Measurements from ENCODE around the gene ORAI1. TPM values are rescaled to one million over a fixed set of nuclear protein-coding genes. Genes with fewer than 3 reads are reported as not detected.

The ORAI1 gene
- total RNA-seq, 1 experiment from 2014 or later, result 12.2 TPM

- H3K4me3 ChIP-seq, result peak overlapping the region; percentile 44
- H3K27me3 ChIP-seq, result no peaks in the 10 kb centered on the region
- no peaks in the 10 kb centered on the region for H3K9me3 ChIP-seq (replicated peaks)
- H3K27ac ChIP-seq, result peak overlapping the region; percentile 44; the same call in 1 of the 2 replicates
- peak in 1 of 2 experiments; percentile 43 for DNase-seq
- no peaks in the 10 kb centered on the region for H3K36me3 ChIP-seq
- no peaks in the 10 kb centered on the region; the same call in 1 of the 2 replicates for H3K4me1 ChIP-seq
Measured at GRCh38 chr12:121590476-121591143, 35.7 kb upstream of the ORAI1 start.

GRCh38 chr12:121592320-121592719 is 34.0 kb upstream of the ORAI1 start:
- no peak for DNase-seq
- Histone ChIP-seq H3K9me3 (replicated peaks) (no peaks in the 10 kb centered on the region), H3K4me3 (no peak overlapping the region), H3K27ac (no peak overlapping the region), H3K4me1 (no peaks in the 10 kb centered on the region; the same call in 1 of the 2 replicates), H3K27me3 (no peaks in the 10 kb centered on the region), H3K36me3 (no peaks in the 10 kb centered on the region)

DNA sequence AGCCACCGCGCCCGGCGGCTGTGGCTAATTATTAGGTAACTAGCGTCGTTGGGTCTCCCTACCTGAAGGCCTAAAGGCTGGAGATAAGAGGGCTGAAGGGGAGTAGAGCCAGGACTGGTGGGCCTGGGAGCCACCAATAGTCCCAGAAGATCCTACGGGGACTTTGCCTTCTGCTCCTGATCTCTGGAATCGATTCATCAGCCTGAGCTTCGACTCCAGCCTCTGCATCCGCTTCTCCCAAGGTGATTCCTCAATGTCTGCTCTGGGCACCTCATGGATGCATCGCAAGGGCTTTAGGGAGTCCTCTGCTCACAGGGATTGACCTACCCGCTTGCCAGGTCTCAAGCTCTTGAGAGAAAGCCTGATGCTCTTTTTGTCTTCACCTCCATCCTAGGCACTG is 30.8 kb upstream of the ORAI1 start:
- Histone ChIP-seq H3K9me3 (replicated peaks) (no peaks in the 10 kb centered on the region), H3K36me3 (no peaks in the 10 kb centered on the region), H3K27ac (no peak overlapping the region), H3K4me3 (no peak overlapping the region), H3K27me3 (no peaks in the 10 kb centered on the region), H3K4me1 (no peaks in the 10 kb centered on the region)
- DNase-seq, result no peak

GRCh38 chr12:121596526-121596925 is 29.8 kb upstream of the ORAI1 start:
- H3K27me3 ChIP-seq, result no peaks in the 10 kb centered on the region
- H3K27ac ChIP-seq, result no peak overlapping the region
- H3K4me3 ChIP-seq, result no peak overlapping the region
- 0 out of 2 replicates have a peak, but pooled peaks cover 3% of the 10 kb centered on the region for H3K4me1 ChIP-seq
- no peaks in the 10 kb centered on the region for H3K36me3 ChIP-seq
- DNase-seq, result no peak
- no peaks in the 10 kb centered on the region for H3K9me3 ChIP-seq (replicated peaks)

GRCh38 chr12:121600702-121601336 is 25.5 kb upstream of the ORAI1 start:
- H3K27ac ChIP-seq, result no peak overlapping the region
- no peaks in the 10 kb centered on the region for H3K36me3 ChIP-seq
- peak; percentile 68 to 80 for DNase-seq
- no peaks in the 10 kb centered on the region for H3K27me3 ChIP-seq
- H3K4me1 ChIP-seq, result 0 out of 2 replicates have a peak, but pooled peaks cover 3% of the 10 kb centered on the region
- H3K9me3 ChIP-seq (replicated peaks), result no peaks in the 10 kb centered on the region
- no peak overlapping the region for H3K4me3 ChIP-seq

- Histone ChIP-seq H3K4me1 (0 out of 2 replicates have a peak, but pooled peaks cover 3% of the 10 kb centered on the region), H3K4me3 (no peak overlapping the region), H3K9me3 (replicated peaks) (no peaks in the 10 kb centered on the region), H3K27ac (no peak overlapping the region), H3K27me3 (no peaks in the 10 kb centered on the region), H3K36me3 (no peaks in the 10 kb centered on the region)
- no peak for DNase-seq
Measured at GRCh38 chr12:121602766-121603165, 23.6 kb upstream of the ORAI1 start.

GRCh38 chr12:121603581-121603980 is 22.7 kb upstream of the ORAI1 start:
- Histone ChIP-seq H3K36me3 (no peaks in the 10 kb centered on the region), H3K4me1 (0 out of 2 replicates have a peak, but pooled peaks cover 3% of the 10 kb centered on the region), H3K4me3 (no peak overlapping the region), H3K27ac (no peak overlapping the region), H3K27me3 (no peaks in the 10 kb centered on the region), H3K9me3 (replicated peaks) (no peaks in the 10 kb centered on the region)
- no peak for DNase-seq

GRCh38 chr12:121608301-121608700 is 18.0 kb upstream of the ORAI1 start:
- no peak for DNase-seq
- H3K4me1 ChIP-seq, result no peaks in the 10 kb centered on the region
- no peaks in the 10 kb centered on the region for H3K36me3 ChIP-seq
- H3K9me3 ChIP-seq (replicated peaks), result no peaks in the 10 kb centered on the region
- H3K27ac ChIP-seq, result no peak overlapping the region
- H3K4me3 ChIP-seq, result no peak overlapping the region
- no peaks in the 10 kb centered on the region for H3K27me3 ChIP-seq

DNA sequence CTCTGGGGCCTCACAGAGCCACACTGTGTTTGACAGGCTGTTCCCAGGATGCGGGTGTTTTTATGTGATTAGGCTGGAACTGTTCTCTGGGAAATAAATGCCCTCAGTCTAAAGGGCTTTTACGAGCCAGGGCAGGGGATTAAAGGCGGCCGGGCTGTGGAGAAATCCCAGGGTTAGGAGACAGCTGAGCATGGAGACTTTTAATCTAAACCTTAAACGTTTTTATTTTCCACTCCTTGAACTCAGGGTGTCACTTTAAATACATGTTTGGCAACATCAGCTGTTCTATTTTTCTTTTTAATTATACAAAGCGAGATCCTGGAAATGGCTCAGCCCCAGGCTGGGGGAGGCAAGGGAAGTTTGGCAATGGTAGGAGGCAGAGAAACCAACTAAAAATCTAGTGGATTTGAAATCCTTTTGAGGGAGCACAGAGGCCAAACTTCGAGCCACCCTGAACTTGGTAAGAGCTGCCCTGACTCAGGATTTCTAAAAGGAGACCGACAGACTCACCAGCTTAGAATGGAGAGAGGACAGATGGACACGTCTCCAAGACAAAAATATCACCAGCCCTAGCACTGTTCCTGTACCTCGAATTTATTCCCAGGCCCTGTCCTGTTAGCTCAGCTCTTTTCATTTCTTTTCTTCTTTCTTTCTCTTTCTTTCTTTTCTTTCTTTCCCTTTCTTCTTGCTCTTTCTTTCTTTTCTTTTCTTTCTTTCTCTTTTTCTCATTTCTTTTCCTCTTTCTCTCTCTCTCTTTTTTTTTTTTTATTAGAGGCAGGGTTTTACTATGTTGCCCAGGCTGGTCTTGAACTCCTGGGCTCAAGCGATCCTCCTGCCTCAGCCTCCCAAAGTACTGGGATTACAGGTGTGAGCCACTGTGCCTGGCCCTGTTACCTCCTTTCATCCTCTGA is 15.8 kb upstream of the ORAI1 start:
- peak; percentile 46 to 79 for DNase-seq

GRCh38 chr12:121611306-121611705 is 15.0 kb upstream of the ORAI1 start:
- Histone ChIP-seq H3K4me3 (no peak overlapping the region), H3K4me1 (no peaks in the 10 kb centered on the region), H3K27ac (no peak overlapping the region), H3K36me3 (no peaks in the 10 kb centered on the region), H3K9me3 (replicated peaks) (no peaks in the 10 kb centered on the region), H3K27me3 (no peaks in the 10 kb centered on the region)
- peak; percentile 30 to 40 for DNase-seq

More for the DNA sequence above, 15.8 kb upstream of the ORAI1 start:
- Histone ChIP-seq H3K9me3 (replicated peaks) (no peaks in the 10 kb centered on the region), H3K27me3 (no peaks in the 10 kb centered on the region), H3K27ac (peak overlapping the region; percentile 32; the same call in 1 of the 2 replicates), H3K4me3 (peak overlapping the region; percentile 15), H3K36me3 (no peaks in the 10 kb centered on the region), H3K4me1 (no peaks in the 10 kb centered on the region)

DNA sequence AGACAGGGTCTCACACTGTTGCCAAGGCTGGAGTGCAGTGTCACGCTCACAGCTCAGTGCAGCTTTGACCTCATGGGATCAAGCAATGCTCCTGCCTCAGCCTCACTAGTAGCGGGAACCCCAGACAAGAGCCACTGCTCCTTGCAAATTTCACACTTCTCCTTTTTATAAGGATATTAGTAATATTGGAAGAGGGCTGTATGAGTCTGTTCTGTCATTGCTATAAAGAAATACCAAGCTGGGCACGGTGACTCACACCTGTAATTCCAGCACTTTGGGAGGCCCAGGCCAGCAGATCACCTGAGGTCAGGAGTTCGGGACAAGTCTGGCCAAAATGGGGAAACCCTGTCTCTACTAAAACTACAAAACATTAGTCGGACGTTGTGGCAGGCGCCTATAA is 12.9 kb upstream of the ORAI1 start:
- Histone ChIP-seq H3K27me3 (no peaks in the 10 kb centered on the region), H3K4me1 (no peaks in the 10 kb centered on the region), H3K4me3 (no peak overlapping the region), H3K36me3 (no peaks in the 10 kb centered on the region), H3K27ac (no peak overlapping the region), H3K9me3 (replicated peaks) (no peaks in the 10 kb centered on the region)
- no peak for DNase-seq

GRCh38 chr12:121614872-121615467 is 11.4 kb upstream of the ORAI1 start:
- Histone ChIP-seq H3K27ac (no peak overlapping the region), H3K4me1 (no peaks in the 10 kb centered on the region), H3K9me3 (replicated peaks) (no peaks in the 10 kb centered on the region), H3K27me3 (no peaks in the 10 kb centered on the region), H3K4me3 (no peak overlapping the region), H3K36me3 (no peaks in the 10 kb centered on the region)
- no peak for DNase-seq

DNA sequence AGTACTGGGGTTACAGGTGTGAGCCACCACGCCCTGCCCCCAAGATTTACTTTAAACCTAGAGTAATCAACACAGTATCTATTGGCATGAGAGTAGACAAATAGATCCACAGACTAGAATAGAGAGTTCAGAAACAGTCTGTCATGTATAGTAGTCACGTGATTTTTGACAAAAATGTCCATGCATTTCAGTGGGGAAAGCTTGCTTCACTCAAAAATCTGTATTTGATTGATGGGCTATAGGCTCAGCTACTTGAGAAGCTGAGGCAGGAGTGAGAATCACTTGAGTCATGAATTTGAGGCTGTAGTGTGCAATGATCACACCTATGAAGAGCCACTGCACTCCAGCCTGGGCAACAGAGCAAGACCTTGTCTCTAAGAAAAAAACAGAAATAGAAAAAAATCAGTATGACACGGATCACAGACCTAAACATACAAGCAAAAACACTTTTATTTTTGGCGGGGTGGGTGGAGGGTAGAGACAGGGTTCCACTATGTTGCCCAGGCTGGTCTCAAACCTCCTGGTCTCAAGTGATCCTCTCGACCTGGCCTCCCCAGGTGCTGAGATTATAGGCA is 7.6 kb upstream of the ORAI1 start:
- DNase-seq, result no peak
- peaks cover 4% of the 10 kb centered on the region; the same call in 1 of the 2 replicates for H3K4me1 ChIP-seq

GRCh38 chr12:121620333-121620891 is 5.9 kb upstream of the ORAI1 start:
- H3K4me3 ChIP-seq, result no peak overlapping the region

More for the DNA sequence above, 7.6 kb upstream of the ORAI1 start:
- H3K36me3 ChIP-seq, result no peaks in the 10 kb centered on the region
- H3K27ac ChIP-seq, result no peak overlapping the region
- H3K4me3 ChIP-seq, result no peak overlapping the region
- no peaks in the 10 kb centered on the region for H3K27me3 ChIP-seq
- no peaks in the 10 kb centered on the region for H3K9me3 ChIP-seq (replicated peaks)

More at GRCh38 chr12:121620333-121620891, 5.9 kb upstream of the ORAI1 start:
- Histone ChIP-seq H3K27ac (no peak overlapping the region), H3K27me3 (no peaks in the 10 kb centered on the region), H3K9me3 (replicated peaks) (no peaks in the 10 kb centered on the region), H3K4me1 (peaks cover 9% of the 10 kb centered on the region; the same call in 1 of the 2 replicates), H3K36me3 (no peaks in the 10 kb centered on the region)
- peak in 1 of 2 experiments; percentile 64 for DNase-seq

Measured in SJCRH30 (cell line).